ENCODE results near the gene COL19A1. TPM values are rescaled to one million over a fixed set of nuclear protein-coding genes. Genes with fewer than 3 reads are reported as not detected.

COL19A1 gene
- total RNA-seq, 2 experiments from 2014 or later: 0.03 TPM; not detected in 1

- no TSS peak for BruUV-seq (replicated peaks)
- H3K4me2 ChIP-seq (ENCODE audit: low read length): no peak overlapping the region
- H4K20me1 ChIP-seq (ENCODE audit: insufficient read depth, low read length): no peaks in the 10 kb centered on the region
- no peak overlapping the region for H2AFZ ChIP-seq (ENCODE audit: low read length)
- POLR2A ChIA-PET: no interaction called here
- H3K36me3 ChIP-seq (ENCODE audit: insufficient read depth, low read length): no peaks in the 10 kb centered on the region
- no peaks in the 10 kb centered on the region for H3K4me1 ChIP-seq (ENCODE audit: insufficient read depth, low read length, poor library complexity, severe bottlenecking)
- TF ChIP-seq, protein P1, sequence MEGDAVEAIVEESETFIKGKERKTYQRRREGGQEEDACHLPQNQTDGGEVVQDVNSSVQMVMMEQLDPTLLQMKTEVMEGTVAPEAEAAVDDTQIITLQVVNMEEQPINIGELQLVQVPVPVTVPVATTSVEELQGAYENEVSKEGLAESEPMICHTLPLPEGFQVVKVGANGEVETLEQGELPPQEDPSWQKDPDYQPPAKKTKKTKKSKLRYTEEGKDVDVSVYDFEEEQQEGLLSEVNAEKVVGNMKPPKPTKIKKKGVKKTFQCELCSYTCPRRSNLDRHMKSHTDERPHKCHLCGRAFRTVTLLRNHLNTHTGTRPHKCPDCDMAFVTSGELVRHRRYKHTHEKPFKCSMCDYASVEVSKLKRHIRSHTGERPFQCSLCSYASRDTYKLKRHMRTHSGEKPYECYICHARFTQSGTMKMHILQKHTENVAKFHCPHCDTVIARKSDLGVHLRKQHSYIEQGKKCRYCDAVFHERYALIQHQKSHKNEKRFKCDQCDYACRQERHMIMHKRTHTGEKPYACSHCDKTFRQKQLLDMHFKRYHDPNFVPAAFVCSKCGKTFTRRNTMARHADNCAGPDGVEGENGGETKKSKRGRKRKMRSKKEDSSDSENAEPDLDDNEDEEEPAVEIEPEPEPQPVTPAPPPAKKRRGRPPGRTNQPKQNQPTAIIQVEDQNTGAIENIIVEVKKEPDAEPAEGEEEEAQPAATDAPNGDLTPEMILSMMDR (conservative IDR thresholded peaks at IDR 0.05; ENCODE audit: low read length): no peak
- no peak for TF ChIP-seq EZH2phosphoT487 (IDR thresholded peaks at IDR 0.05; ENCODE audit: borderline replicate concordance, low read depth, low read length)
- no peaks in the 10 kb centered on the region for H3K79me2 ChIP-seq (ENCODE audit: insufficient read depth, low read depth, low read length)
- CTCF ChIA-PET (ENCODE audit: unreplicated experiment): no interaction called here
- H3K9me2 ChIP-seq (ENCODE audit: insufficient read depth, low read length): no peaks in the 10 kb centered on the region
- no peak for DNase-seq (ENCODE audit: low spot score)
- intact Hi-C loops (cut with micrococcal nuclease; ENCODE audit: unreplicated experiment): no loop called here
- no peak overlapping the region for H3K27ac ChIP-seq (ENCODE audit: low read depth, low read length, poor library complexity, severe bottlenecking)
- no peaks in the 10 kb centered on the region for H3K9me3 ChIP-seq (ENCODE audit: low read length)
- H3K4me3 ChIP-seq (ENCODE audit: low read depth, low read length, poor library complexity, severe bottlenecking): no peak overlapping the region
These were observed 47.0 kb downstream of the COL19A1 start for GRCh38 chr6:69913361-69913760.

DNA sequence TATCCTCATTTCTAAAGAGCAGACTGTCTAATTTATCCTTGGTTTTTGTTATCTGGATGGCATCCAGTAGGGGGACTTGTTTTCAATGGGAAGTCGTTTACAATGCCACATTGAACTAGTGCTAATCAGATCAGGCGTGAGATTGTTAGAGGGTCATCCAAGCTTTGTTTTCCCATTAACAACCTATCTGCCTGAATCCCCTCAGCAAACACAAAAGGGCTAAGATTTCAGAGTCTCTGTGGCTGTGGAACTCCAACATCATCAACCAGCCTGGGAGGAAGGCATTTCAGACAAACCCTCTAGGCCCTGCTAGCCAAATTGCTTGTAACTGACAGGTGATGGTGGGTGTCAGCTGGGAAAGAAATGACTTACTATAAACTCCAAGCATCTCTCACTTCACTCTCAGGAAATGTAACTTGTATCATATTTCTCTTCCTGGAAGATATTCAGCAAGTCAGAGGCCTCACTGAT is 47.7 kb downstream of the COL19A1 start:
- ChIA-PET CTCF (ENCODE audit: unreplicated experiment) (no interaction called here), POLR2A (no interaction called here)
- Histone ChIP-seq H4K20me1 (ENCODE audit: insufficient read depth, low read length) (no peaks in the 10 kb centered on the region), H3K9me3 (ENCODE audit: low read length) (no peaks in the 10 kb centered on the region), H3K4me1 (ENCODE audit: insufficient read depth, low read length, poor library complexity, severe bottlenecking) (no peaks in the 10 kb centered on the region), H3K79me2 (ENCODE audit: insufficient read depth, low read depth, low read length) (no peaks in the 10 kb centered on the region), H2AFZ (ENCODE audit: low read length) (no peak overlapping the region), H3K36me3 (ENCODE audit: insufficient read depth, low read length) (no peaks in the 10 kb centered on the region), H3K9me2 (ENCODE audit: insufficient read depth, low read length) (no peaks in the 10 kb centered on the region), H3K27ac (ENCODE audit: low read depth, low read length, poor library complexity, severe bottlenecking) (no peak overlapping the region), H3K4me2 (ENCODE audit: low read length) (no peak overlapping the region), H3K4me3 (ENCODE audit: low read depth, low read length, poor library complexity, severe bottlenecking) (no peak overlapping the region)
- no TSS peak for BruUV-seq (replicated peaks)
- TF ChIP-seq EZH2phosphoT487 (IDR thresholded peaks at IDR 0.05; ENCODE audit: borderline replicate concordance, low read depth, low read length): no peak
- TF ChIP-seq, protein P1 (conservative IDR thresholded peaks at IDR 0.05; ENCODE audit: low read length): no peak
- intact Hi-C loops (cut with micrococcal nuclease; ENCODE audit: unreplicated experiment): no loop called here
- no peak for DNase-seq (ENCODE audit: low spot score)

DNA sequence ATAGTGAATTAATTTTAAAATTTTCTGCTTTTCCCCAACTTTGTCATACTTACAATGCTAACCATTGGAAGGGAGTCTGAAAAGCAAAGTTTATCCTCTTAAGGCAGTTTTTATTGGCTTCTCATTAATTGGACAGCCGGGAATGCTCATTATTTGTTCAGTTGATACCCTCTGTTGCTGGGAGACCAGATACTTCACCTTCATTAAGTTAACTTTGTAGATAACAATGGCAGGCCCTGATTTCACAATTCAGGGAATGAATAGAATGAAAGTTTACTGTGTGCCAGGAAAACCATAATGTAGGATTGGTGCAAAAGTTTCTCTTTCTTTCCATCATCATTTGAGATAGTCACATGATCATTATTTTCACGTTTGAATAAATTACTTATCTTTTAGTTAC is 49.0 kb downstream of the COL19A1 start:
- POLR2A ChIA-PET: no interaction called here
- intact Hi-C loops (cut with micrococcal nuclease; ENCODE audit: unreplicated experiment): no loop called here
- no peaks in the 10 kb centered on the region for H3K9me3 ChIP-seq (ENCODE audit: low read length)
- no peaks in the 10 kb centered on the region for H3K9me2 ChIP-seq (ENCODE audit: insufficient read depth, low read length)
- H3K4me1 ChIP-seq (ENCODE audit: insufficient read depth, low read length, poor library complexity, severe bottlenecking): no peaks in the 10 kb centered on the region
- no peak overlapping the region for H3K4me3 ChIP-seq (ENCODE audit: low read depth, low read length, poor library complexity, severe bottlenecking)
- no TSS peak for BruUV-seq (replicated peaks)
- CTCF ChIA-PET (ENCODE audit: unreplicated experiment): no interaction called here
- no peaks in the 10 kb centered on the region for H3K36me3 ChIP-seq (ENCODE audit: insufficient read depth, low read length)
- H2AFZ ChIP-seq (ENCODE audit: low read length): no peak overlapping the region
- H4K20me1 ChIP-seq (ENCODE audit: insufficient read depth, low read length): no peaks in the 10 kb centered on the region
- TF ChIP-seq, protein P1 (conservative IDR thresholded peaks at IDR 0.05; ENCODE audit: low read length): no peak
- TF ChIP-seq EZH2phosphoT487 (IDR thresholded peaks at IDR 0.05; ENCODE audit: borderline replicate concordance, low read depth, low read length): no peak
- H3K4me2 ChIP-seq (ENCODE audit: low read length): no peak overlapping the region
- no peak for DNase-seq (ENCODE audit: low spot score)
- H3K79me2 ChIP-seq (ENCODE audit: insufficient read depth, low read depth, low read length): no peaks in the 10 kb centered on the region
- no peak overlapping the region for H3K27ac ChIP-seq (ENCODE audit: low read depth, low read length, poor library complexity, severe bottlenecking)
